Measurements from ENCODE around the gene VEGFB. TPM values are rescaled to one million over a fixed set of nuclear protein-coding genes. Genes with fewer than 3 reads are reported as not detected.

Gene VEGFB
- total RNA-seq, 1 experiment from 2014 or later = 101 TPM

- POLR2A ChIA-PET = interaction anchor here (0.6 kb wide), 2 partner anchors 45 to 264 kb away, joined by 4 read pairs; no protein-coding TSS in a partner anchor
Measured at GRCh38 chr11:64249563-64250414, 15.4 kb downstream of the VEGFB start.

More at GRCh38 chr11:64249563-64250414, 15.4 kb downstream of the VEGFB start:
- ATAC-seq = no peak
- intact Hi-C loops (cut with micrococcal nuclease; ENCODE audit: unreplicated experiment) (loop anchor here (10.0 kb wide), 1 partner anchor 55 kb away; the partner anchor contains the start of genes CATSPERZ and ESRRA), in situ Hi-C loops (cut with HindIII; ENCODE audit: low pct_unique_long_range_greater_than_20kb, low sequenced_read_pairs) (no loop called here)
- peaks cover 7% of the 10 kb centered on the region; the same call in 1 of the 2 replicates for H3K36me3 ChIP-seq (ENCODE audit: control insufficient read depth, insufficient read depth, low read length)
- BruUV-seq (replicated peaks) = no TSS peak
- no peaks in the 10 kb centered on the region for H3K9me3 ChIP-seq (ENCODE audit: control insufficient read depth, insufficient read depth, low read depth, low read length)
- no peak for DNase-seq (ENCODE audit: low read depth, low spot score)
- H3K27ac ChIP-seq (ENCODE audit: low read length) = peak overlapping the region; percentile 53
- TF ChIP-seq SIN3A (IDR thresholded peaks at IDR 0.05; ENCODE audit: borderline replicate concordance, insufficient read depth, low read depth, low read length) (no peak), CTCF (IDR thresholded peaks at IDR 0.05) (no peak), REST (IDR thresholded peaks at IDR 0.05; ENCODE audit: insufficient read depth in 1 of 2, low read depth in 2 of 2, low read length in 1 of 2) (no peak)
- CTCF ChIA-PET = no interaction called here
- no peaks in the 10 kb centered on the region for H3K27me3 ChIP-seq (ENCODE audit: control insufficient read depth, insufficient read depth, low read length)
- peaks cover 42% of the 10 kb centered on the region for H3K4me1 ChIP-seq (ENCODE audit: control insufficient read depth, insufficient read depth, low read length)
- H3K4me3 ChIP-seq (ENCODE audit: low read depth in 2 of 2, low read length in 2 of 2) = no peak overlapping the region

Measured in Panc1 (cell line).